HG02759 (cell line): Measurements from ENCODE around the gene UTP4.

Experiments
- ATAC-seq: cut with Tn5 transposase; IDR thresholded peaks from one replicate; pipeline ENCODE4 v1.9.1; 2021; ENCODE audit warnings: mild to moderate bottlenecking, moderate library complexity; ENCODE audit not compliant: unreplicated experiment

Gene UTP4

DNA sequence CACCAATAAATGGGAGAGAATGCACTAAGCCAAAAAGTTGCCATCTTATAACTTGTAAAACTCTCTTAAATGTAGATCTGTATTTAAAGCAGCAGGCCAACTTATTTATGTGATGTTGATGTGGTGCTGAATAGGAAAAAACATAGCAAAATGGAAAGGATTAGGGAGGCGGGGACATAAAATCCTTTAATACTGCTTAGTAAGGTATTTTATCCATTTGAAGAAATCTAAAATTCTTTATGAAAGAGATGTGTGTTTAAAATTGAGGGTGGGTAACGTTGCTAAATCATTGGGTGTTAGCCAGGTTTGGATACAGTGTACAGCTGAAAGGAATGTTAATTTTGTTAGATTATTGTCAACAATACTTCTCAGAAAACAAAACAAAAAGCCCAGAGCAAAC lies 68.8 kb downstream of the UTP4 start:
- no peak for ATAC-seq

DNA sequence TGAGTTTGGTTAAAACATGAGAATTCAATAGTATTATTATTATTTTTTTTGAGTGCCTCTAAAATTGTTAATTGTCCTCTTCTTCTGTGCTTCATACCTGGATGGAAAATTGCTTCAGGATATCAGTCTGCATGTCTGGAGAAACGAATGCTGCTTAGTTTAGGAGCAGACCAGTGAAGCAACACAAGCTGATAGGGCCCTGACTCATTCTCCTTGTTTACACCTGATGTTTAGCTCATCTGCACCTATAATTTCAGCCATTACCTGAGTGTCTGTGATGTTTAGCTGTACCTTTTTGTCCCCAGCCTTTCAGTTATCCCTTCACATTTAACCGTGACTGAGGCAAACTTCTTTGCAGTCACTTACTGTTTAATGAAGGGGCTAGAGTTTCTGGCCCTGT lies 69.3 kb downstream of the UTP4 start:
- no peak for ATAC-seq

DNA sequence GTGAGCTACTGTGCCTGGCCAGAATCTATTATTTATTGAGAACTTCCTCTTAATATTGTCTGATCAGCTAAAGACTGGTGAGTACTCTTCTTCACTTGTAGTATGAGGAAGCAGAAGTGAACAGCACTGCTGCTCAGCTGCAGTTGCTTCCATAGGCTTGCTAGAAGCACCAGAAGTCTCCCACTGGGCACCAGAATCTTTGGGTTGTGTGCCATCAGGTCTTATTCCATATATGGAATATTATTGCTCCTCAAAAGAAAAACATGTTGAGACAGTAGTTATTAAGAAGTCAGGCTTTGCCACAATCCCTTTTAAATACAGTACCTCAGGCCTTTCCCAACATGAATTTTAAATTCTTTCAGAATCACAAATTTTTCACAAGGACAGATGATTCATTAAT lies 71.7 kb downstream of the UTP4 start:
- no peak for ATAC-seq

DNA sequence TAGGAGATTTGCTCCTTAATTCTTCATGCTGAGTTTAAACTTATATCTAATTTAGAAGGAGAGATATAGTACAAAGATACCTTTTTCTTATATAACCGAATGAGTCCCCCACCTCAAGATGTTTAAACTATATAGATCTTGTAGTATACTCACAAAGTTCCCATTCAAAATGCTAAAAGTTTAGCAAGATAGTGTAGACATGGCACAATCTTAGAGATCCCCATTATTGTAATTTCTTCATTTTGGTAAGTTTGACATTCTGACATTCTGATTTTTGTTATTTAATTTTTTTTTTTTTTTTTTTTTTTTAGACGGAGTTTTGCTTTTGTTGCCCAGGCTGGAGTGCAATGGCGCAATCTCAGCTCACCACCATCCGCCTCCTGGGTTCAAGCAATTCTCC lies 77.3 kb downstream of the UTP4 start:
- ATAC-seq, result no peak

DNA sequence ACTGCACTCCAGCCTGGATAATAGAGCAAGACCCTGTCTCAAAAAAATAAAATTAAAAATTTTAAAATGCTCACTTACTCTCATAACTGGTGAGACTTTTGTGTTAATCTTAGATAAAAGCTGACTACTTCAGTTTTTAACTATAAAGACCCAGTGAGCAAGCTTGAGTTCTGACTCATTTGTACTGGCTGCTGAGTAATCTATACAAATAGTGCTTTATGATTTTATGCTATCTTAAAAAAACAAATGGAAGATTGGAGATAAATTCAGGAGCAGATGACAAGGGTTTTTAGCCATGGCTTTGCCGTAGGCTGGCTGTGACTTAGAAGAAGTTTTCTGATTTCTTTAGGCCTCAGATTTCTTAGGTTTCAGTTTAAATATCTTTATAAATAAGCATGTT lies 85.0 kb downstream of the UTP4 start:
- no peak for ATAC-seq
